HG02610 (cell line): ENCODE data around the gene IL17C.
"Not testable (repeated sequence)": the region's sequence is repeated elsewhere in the genome, so short reads cannot be mapped to it uniquely, and the experiment has no call there.

Source experiments
- ATAC-seq: cut with Tn5 transposase; IDR thresholded peaks from one replicate; pipeline ENCODE4 v1.9.1; 2021; ENCODE audit warnings: mild to moderate bottlenecking, moderate library complexity; ENCODE audit not compliant: unreplicated experiment

The IL17C gene

DNA sequence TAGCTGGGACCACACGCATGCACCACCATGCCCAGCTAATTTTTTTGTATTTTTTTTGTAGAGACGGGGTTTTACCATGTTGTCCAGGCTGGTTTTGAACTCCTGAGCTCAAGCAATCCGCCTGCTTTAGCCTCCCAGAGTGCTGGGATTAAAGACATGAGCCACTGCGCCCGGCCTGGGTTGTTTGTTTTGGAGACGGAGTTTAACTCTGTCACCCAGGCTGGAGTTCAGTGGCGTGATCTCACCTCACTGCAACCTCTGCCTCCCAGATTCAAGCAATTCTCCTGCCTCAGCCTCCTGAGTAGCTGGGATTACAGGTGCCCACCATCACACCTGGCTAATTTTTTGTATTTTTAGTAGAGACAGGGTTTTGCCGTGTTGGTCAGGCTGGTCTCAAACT lies 28.9 kb upstream of the IL17C start:
- not testable (repeated sequence) for ATAC-seq

DNA sequence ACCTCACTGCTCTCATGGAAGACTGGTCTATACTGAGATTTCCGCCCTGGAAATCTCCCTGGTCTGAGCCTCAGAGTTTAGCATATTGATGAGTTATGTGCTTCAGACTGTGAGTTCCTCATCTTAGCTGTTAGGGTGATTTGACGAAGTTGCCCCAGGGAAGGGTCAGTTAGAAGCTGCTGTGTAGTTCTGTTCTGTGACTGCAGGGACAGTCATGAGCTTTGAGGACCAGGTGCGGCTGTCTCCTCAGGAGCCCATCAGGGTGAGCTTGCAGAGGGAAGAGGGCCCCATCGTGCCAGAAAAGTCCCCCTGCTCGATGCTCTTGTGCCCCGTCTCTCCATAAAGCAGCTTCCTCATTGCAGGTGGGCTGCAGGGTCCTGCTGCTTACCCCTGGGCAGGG lies 28.3 kb upstream of the IL17C start:
- ATAC-seq, result no peak

DNA sequence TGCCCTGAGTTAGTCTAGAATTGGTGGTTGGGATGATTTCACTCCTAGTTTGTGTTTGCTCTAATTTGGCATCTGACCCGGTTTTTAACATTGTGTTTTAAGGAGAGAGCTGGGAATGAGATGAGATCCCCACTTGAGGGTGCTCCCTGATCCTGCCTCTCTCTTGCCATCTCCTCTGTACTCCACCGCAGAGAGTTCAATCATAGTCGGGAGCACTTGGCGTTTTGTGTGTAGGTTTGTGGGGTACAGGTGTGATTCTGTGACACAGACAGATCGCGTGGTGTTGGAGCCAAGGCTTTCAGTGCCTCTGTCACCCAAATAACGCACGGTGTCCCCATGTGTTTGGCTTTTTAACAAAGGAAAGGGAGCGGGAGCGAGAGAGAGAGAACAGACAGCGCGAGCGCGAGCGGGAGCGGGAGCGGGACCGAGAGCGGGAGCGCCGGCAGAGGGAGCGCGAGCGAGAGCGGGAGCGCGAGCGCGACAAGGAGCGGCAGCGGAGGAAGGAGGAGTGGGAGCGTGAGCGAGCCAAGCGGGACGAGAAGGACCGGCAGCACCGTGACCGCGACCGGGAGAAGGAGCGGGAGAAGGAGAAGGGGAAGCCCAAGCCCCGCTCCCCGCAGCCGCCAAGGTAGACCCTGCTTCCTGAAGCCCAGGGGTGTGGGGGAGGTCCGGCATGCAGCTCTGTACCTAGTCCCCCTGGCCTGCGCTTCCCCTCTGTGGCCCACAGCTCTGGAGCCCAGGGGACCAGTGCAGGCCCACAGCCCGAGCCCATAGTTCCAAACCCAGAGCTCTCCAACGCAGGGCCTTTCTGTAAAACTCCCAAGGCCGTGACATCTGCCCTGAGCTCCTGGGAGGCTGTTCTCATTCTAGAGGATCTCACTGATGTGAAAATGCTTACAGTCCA lies 27.2 kb upstream of the IL17C start:
- no peak for ATAC-seq

DNA sequence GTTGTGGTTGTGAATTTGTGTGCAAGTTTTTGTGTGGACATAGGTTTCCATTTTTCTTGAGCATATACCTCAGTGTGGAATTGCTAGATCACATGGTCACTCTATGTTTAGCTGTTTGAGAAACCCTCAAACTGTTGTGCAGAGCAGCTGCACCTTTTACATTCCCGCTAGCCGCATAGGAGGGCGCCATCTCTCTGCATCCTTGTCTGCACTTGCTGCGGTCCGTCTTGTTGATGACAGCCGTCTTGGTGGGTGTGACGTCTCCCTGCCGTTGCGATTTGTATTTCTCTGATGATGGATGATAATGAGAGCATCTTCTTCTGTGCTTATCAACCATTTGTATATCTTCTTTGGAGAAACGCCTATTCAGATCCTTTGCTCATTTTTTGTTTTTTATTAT lies 25.1 kb upstream of the IL17C start:
- ATAC-seq, result no peak

GRCh38 chr16:88613911-88614817 lies 24.2 kb upstream of the IL17C start:
- ATAC-seq, result no peak

DNA sequence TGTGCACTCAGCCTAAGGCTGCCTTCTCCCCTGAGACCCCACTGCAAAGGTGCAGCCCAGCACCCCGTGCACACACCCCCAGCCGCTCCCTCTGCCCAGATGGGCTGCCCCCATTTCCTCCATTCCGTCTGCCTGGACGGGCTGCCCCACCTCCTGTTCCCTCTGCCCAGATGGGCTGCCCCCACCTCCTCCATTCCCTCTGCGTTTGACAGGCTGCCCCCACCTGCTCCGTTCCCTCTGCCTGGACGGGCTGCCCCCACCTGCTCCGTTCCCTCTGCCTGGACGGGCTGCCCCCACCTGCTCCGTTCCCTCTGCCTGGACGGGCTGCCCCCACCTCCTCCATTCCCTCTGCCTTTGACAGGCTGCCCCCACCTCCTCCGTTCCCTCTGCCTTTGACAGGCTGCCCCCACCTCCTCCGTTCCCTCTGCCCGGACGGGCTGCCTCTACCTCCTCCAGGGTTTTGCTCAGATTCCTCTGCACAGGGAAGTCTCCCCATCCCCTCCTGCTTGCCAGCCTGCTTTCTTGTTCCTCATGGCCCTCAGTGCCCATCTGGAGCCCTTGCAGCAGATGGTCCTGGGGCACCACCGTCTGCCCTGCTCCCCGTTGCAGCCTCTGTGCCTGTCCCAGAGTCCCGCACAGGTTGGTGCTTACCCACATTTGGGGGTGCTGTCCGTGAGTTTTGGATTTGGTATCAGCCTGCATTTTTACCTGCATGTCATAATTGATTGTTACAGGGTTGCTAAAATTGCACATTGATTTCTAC lies 23.4 kb upstream of the IL17C start:
- ATAC-seq, result no peak

DNA sequence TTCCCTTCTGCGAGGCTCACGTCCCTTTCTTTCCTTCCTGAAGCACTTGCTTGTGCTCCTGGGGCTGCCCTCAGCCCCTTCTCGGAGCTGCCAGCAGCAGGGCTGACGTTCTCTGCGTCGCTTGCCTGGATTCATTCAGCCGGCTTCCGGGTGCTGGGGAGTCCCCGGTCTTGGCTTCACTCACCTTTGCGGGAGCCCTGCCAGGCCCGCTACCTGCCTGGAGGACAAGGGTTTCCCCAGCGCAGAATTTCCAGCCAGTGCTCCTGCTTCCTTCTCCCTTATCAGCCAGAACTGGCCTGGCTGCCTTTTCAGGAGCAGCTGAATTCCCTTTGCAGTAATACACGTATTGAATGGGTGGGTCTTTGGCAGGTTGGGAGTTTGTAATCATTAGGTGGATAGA lies 22.1 kb upstream of the IL17C start:
- ATAC-seq, result no peak

- no peak for ATAC-seq
Observed at GRCh38 chr16:88616736-88617135, 21.6 kb upstream of the IL17C start.

DNA sequence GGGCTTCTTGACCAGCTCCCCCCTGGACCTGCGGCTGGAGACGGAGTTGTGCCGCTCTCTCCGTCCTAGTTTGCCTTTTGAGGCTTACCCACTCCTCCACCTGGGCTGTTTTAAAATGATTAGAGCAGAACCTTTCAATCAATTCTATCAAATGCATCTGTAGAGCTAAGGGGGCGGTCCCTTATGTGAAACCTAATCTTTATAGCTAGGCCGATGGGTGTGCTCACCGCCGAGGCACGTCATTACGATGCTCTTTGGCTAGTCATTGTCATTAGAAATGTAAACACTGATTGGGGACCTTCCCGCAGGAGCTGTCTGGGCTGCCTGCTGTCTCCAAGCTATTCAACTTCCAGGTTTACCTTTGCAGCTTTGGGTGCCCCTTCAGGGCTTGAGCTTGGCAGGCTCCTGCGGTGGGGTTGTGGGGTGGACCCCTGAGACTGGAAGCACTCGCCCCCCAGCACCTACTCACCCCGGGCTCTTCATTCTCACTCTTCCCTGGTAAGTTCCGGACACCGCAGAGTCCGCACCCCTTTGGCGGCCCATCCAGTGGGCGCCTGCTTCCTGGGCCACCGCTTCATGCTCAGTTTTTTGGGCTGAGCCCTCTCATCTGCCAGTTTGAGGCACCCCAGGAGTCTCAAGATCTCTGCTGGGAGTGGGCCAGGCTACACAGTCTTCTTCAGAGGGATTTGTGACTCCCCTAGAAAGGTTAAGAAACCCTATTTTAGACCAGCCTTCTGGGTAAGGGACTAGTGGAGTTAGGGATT lies 20.9 kb upstream of the IL17C start:
- no peak for ATAC-seq

- no peak for ATAC-seq
Observed at GRCh38 chr16:88618182-88618955, 20.0 kb upstream of the IL17C start.

DNA sequence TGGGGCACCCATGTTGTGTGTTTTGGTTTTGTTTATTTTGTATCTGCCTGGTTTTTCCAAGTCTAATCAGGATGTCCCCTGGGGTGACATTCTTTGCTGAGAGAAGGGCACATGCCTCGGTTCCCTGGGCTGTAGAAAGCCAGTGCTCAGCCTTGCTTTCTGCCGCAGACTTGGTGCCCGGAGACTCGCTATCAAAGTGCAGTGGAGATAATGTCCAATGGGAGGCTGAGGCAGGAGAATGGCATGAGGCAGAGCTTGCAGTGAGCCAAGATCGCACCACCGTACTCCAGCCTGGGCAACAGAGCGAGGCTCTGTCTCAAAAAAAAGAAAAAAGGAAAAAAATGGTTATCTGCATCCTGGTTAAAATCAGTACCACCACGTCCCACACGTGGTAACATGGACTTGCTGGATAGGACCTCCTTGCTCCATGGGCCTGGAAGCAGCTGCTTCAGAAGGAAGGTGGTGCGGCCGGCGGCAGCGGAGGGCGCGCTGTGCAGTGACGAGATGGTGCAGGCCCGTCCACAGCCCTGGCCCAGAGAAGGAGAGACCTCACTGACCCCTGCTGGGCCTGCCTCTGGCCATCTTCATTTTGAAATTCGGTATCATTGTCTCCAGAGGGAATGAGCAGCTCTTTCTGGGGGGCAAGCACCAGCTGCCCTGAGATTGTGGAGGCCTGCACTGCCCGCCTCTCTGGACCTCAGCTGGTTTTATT lies 19.3 kb upstream of the IL17C start:
- ATAC-seq, result no peak

DNA sequence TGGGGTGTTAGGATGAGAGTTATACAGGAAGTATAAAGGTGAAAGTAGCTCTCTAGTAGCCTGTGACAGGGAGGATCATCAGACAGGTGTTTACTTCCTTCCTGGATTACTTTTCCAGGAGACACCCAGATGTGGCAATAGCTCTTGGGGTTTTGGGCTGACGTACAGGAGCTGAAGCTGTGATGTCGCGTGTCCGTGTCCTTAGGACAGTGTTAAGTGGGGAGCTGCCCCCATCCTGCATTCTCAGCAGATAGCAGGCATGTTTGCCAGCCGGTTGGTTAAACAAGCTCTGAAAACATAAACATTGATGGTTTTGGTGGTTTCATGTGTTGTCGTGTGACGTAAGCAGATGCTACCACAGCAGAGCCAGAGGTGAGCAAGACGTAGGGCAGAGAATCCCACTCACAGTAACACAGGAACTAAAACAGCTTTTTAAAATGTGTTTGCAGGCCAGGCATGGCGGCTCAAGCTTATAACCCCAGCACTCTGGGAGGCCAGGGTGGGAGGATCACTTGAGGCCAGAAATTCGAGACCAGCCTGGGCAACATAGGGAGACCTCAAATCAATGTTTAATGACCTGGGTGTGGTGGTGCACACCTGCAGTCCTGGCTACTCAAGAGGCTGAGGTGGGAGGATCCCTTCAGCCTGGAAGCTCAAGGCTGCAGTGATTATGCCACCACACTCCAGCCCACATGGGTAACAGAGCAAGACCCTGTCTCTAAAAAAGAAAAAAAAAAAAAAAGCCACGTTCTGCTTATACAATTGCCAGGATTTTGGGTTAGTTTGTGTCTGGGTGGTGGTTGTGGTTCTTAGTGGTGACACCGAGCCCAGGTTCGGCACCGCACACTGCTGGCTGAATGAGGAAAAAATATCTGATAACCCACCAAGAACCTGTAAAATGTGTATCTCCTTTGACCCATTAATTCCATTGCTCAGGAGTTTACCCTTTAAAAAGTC lies 18.2 kb upstream of the IL17C start:
- ATAC-seq, result no peak

- no peak for ATAC-seq
Observed at GRCh38 chr16:88622125-88622524, 16.2 kb upstream of the IL17C start.

- no peak for ATAC-seq
Observed at GRCh38 chr16:88622866-88623265, 15.5 kb upstream of the IL17C start.

DNA sequence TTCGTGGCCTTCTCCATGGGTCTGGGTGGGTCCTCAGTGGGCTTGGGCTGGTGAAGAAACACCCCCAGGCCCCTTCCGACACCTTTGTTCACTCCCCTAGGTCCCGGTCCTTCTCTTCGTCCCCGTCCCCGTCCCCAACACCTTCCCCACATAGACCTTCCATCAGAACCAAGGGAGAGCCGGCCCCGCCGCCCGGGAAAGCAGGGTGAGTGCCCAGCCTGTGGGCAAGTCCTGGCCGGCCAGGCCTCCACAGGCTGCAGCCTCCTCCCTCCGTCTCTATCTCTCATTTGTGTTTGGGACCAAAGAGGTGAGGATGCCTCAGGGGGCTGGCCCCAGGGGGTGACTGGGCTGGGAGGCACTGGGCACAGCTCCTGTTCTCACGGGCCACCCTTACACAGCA lies 14.5 kb upstream of the IL17C start:
- ATAC-seq, result no peak

GRCh38 chr16:88624481-88624880 lies 13.9 kb upstream of the IL17C start:
- ATAC-seq, result no peak

DNA sequence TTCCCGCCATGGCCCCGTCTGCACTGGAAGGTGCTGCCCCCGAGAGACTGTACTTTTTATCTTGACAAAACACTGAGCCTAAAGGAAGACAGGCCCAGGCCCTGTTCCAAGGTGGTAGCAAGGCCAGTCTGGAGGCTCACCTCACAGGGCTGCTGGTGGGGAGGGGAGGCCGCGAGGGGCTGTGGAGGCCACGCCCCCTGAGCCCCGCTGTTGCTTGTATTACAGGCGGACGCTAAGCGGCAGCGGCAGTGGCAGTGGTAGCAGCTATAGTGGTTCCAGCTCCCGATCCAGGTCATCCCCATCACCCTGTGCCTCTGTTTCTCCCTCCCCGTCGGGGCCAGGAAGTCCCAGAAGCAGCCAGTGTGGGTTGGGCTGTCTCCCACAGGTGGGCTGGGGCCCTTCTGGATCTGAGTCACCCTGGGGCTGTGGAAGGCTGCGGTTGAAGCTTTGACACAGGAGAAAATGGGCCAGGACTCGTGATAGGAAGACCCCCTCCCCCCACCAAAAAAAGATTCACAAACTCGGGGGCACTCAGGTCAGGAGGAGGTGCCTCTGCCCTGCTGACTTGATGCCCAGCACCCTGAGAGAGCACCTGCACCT lies 13.3 kb upstream of the IL17C start:
- no peak for ATAC-seq
